Right lobe of liver (tissue), 6 donors: ENCODE data around the gene BBS2. TPM values are rescaled to one million over a fixed set of nuclear protein-coding genes. Genes with fewer than 3 reads are reported as not detected.

ENCODE experiments used
- ATAC-seq, 4 donors: fragments of 200-7000 bp; cut with Tn5 transposase; one replicate each; pipeline ENCODE4 v1.9.1; 2020; ENCODE audit warnings: mild to moderate bottlenecking in 4 of 4, moderate library complexity in 4 of 4
- DNase-seq, 3 donors: peaks; one replicate each; pipeline ENCODE4 v3.0.0-alpha.2; 2020
- H3K27ac ChIP-seq, 3 donors: fragments of 200-600 bp; one replicate each; pipeline ENCODE4 v1.8.0; 2022
- H3K27me3 ChIP-seq, 2 donors: fragments of 200-600 bp; one replicate each; pipeline ENCODE4 v1.8.0; 2022
- H3K36me3 ChIP-seq, 4 donors: fragments of 200-600 bp; sonication (generic) in 1 of 4; one replicate each; pipeline versions ENCODE4 v1.5.1 to v1.8.0; 2017 to 2022; ENCODE audit warnings: control low read depth in 1 of 4
- H3K4me1 ChIP-seq, 4 donors: fragments of 200-600 bp; sonication (generic) in 1 of 4; one replicate each; pipeline versions ENCODE4 v1.5.1 to v1.8.0; 2017 to 2022; ENCODE audit warnings: control low read depth in 1 of 4
- H3K4me3 ChIP-seq, 3 donors: fragments of 200-600 bp; one replicate each; pipeline ENCODE4 v1.8.0; 2022
- H3K9me3 ChIP-seq, 4 donors: fragments of 200-600 bp; sonication (generic) in 1 of 4; one replicate each; pipeline versions ENCODE4 v1.5.1 to v1.8.0; 2017 to 2022; ENCODE audit warnings: control low read depth in 1 of 4
- CTCF ChIP-seq, 4 donors: fragments of 200-600 bp in 3 of 4; fragments of 450-650 bp in 1 of 4; IDR thresholded peaks; one replicate each; pipeline versions ENCODE4 v1.5.1 to v1.8.0; 2016 to 2022; ENCODE audit warnings: antibody characterized with exemption in 4 of 4, mild to moderate bottlenecking in 2 of 4
- POLR2A ChIP-seq: fragments of 450-650 bp; IDR thresholded peaks from one replicate; pipeline ENCODE4 v1.6.1; 2017; ENCODE audit warnings: antibody characterized with exemption, mild to moderate bottlenecking
- WGBS: methylation state at CpG from one replicate; pipeline ENCODE4 v1.1.6; 2018; ENCODE audit warnings: low coverage, low lambda C conversion rate; ENCODE audit not compliant: insufficient coverage; ENCODE audit errors: missing lambda C conversion rate; 5-methylcytosine and 5-hydroxymethylcytosine counted together
- intact Hi-C, 2 donors: fragments of 100-400 bp; cut with DNase I; formaldehyde crosslinking; loops; one replicate each; pipeline versions ENCODE4 v1.11.2 to v1.14.1; 2022
- total RNA-seq, 6 experiments: library from RNA; depleted of rRNA in 2 of 6; stranded (reverse); fragments of >200 nt in 2 of 6; fragmentation: NEBNext Ultra II Directional in 3 of 6; extraction: Animal tissue kit (Norgen Biotek cat#: 25700) in 3 of 6; gene quantifications; one replicate each; pipeline versions ENCODE4 v1.1.0 to v1.2.4, GENCODE V29; 2016 to 2023
- donor health status: DM: no; HTN: yes; CAD: no.
- donor health status: DM: no; HTN: no; CAD: no.
- donor health status: DM: no; HTN: no; CAD: no.
- donor health status: DM: no; HTN: yes; CAD: no.
- donor health status: DM: no; HTN: yes; CAD: no.

The BBS2 gene
- total RNA-seq, 6 experiments from 2014 or later, result 5.6 to 18.4 (median 10.5) TPM

GRCh38 chr16:56488035-56488434 is 31.8 kb downstream of the BBS2 start:
- Histone ChIP-seq H3K27me3 (no peaks in the 10 kb centered on the region), H3K27ac (no peak overlapping the region), H3K4me1 (no peaks in the 10 kb centered on the region), H3K9me3 (no peaks in the 10 kb centered on the region), H3K36me3 (no peaks in the 10 kb centered on the region), H3K4me3 (no peak overlapping the region)
- ATAC-seq, result no peak
- no peak for DNase-seq
- WGBS, result 84% methylated on average over 5 of the region's 5 CpGs
- intact Hi-C loops, result no loop called here
- TF ChIP-seq POLR2A (no peak), CTCF (IDR thresholded peaks at IDR 0.05) (no peak)

- no peak for DNase-seq
- no peaks in the 10 kb centered on the region for H3K27me3 ChIP-seq
- H3K4me1 ChIP-seq, result no peaks in the 10 kb centered on the region
- H3K27ac ChIP-seq, result no peak overlapping the region
- no peak for ATAC-seq
- peaks cover 0 to 4% (median 2%) of the 10 kb centered on the region in 4 donors for H3K36me3 ChIP-seq
- intact Hi-C loops, result no loop called here
- no peak for TF ChIP-seq POLR2A
- TF ChIP-seq CTCF (IDR thresholded peaks at IDR 0.05), result no peak
- no peak overlapping the region for H3K4me3 ChIP-seq
- H3K9me3 ChIP-seq, result no peaks in the 10 kb centered on the region
Measured at GRCh38 chr16:56483394-56483793, 36.4 kb downstream of the BBS2 start.

- Histone ChIP-seq H3K9me3 (no peaks in the 10 kb centered on the region), H3K27ac (no peak overlapping the region), H3K36me3 (peaks cover 0 to 5% (median 2%) of the 10 kb centered on the region in 4 donors), H3K4me3 (no peak overlapping the region), H3K27me3 (no peaks in the 10 kb centered on the region), H3K4me1 (no peaks in the 10 kb centered on the region)
- ATAC-seq (no peak), DNase-seq (no peak)
- WGBS, result 87% methylated on average over 4 of the region's 5 CpGs
- intact Hi-C loops, result no loop called here
- no peak for TF ChIP-seq POLR2A
- TF ChIP-seq CTCF (IDR thresholded peaks at IDR 0.05), result no peak
Measured at GRCh38 chr16:56482683-56483236, 37.1 kb downstream of the BBS2 start.

GRCh38 chr16:56481468-56482122 is 38.2 kb downstream of the BBS2 start:
- no peaks in the 10 kb centered on the region for H3K4me1 ChIP-seq
- peaks cover 0 to 16% (median 8%) of the 10 kb centered on the region in 4 donors for H3K36me3 ChIP-seq
- H3K27me3 ChIP-seq, result no peaks in the 10 kb centered on the region
- no peak for TF ChIP-seq POLR2A
- no peak for TF ChIP-seq CTCF (IDR thresholded peaks at IDR 0.05)
- no peaks in the 10 kb centered on the region for H3K9me3 ChIP-seq
- intact Hi-C loops, result no loop called here
- no peak overlapping the region for H3K27ac ChIP-seq
- DNase-seq, result no peak
- WGBS, result 100% methylated on average over 2 of the region's 2 CpGs
- no peak overlapping the region for H3K4me3 ChIP-seq
- no peak for ATAC-seq
